ENCODE measurements around the gene XBP1. TPM values are rescaled to one million over a fixed set of nuclear protein-coding genes. Genes with fewer than 3 reads are reported as not detected.

The XBP1 gene
- total and polyA plus RNA-seq, 2 of the 4 experiments (the other 2 are of a cell fraction) = 95.0 to 223 TPM

GRCh38 chr22:28759861-28760560 is 40.4 kb downstream of the XBP1 start:
- Histone ChIP-seq H3K9me1 (ENCODE audit: insufficient read depth, low read length) (no peaks in the 10 kb centered on the region; the same call in none of the 2 replicates), H4K91ac (ENCODE audit: insufficient read depth, low read depth, low read length) (no peak overlapping the region), H3K23ac (ENCODE audit: low read depth, low read length) (no peak overlapping the region), H2AFZ (replicated peaks; ENCODE audit: low read length, poor library complexity) (no peak overlapping the region), H3K36me3 (ENCODE audit: control insufficient read depth, insufficient read depth, low read length) (no peaks in the 10 kb centered on the region), H3K4me2 (ENCODE audit: low read depth, low read length) (peak overlapping the region; percentile 41; the same call in 1 of the 2 replicates), H2BK120ac (ENCODE audit: low read depth, low read length) (no peak overlapping the region), H3K4me1 (ENCODE audit: control insufficient read depth, insufficient read depth, low read length) (peaks cover 5% of the 10 kb centered on the region), H2AK5ac (ENCODE audit: low read depth, low read length) (no peak overlapping the region), H3K18ac (ENCODE audit: low read depth, low read length) (peak overlapping the region; percentile 29; the same call in 1 of the 2 replicates), H4K20me1 (ENCODE audit: insufficient read depth, low read length) (no peaks in the 10 kb centered on the region), H3K56ac (ENCODE audit: extremely low read depth, insufficient read depth, low read length) (0 out of 2 replicates have a peak overlapping the region, but pooled peaks have one; percentile 34), H3K14ac (replicated peaks; ENCODE audit: low read depth, low read length) (no peak overlapping the region), H2BK20ac (ENCODE audit: low read depth, low read length) (no peak overlapping the region), H4K8ac (ENCODE audit: low read depth in 2 of 2, low read length in 2 of 2) (no peak overlapping the region), H3K27ac (ENCODE audit: insufficient read depth, low read length) (peak overlapping the region; percentile 22; the same call in 1 of the 2 replicates), H3K9ac (ENCODE audit: low read depth, low read length) (no peak overlapping the region; the same call in 1 of the 2 replicates), H4K5ac (ENCODE audit: low read depth, low read length) (peak overlapping the region; percentile 29; the same call in 1 of the 2 replicates), H2AK9ac (replicated peaks; ENCODE audit: low read depth, low read length, poor library complexity) (no peak overlapping the region), H2BK15ac (ENCODE audit: low read depth, low read length) (0 out of 3 replicates have a peak overlapping the region, but pooled peaks have one; percentile 13), H2BK5ac (ENCODE audit: low read depth, low read length, poor library complexity, severe bottlenecking) (no peak overlapping the region), H3K79me1 (ENCODE audit: low read depth in 1 of 2, low read length in 2 of 2) (no peaks in the 10 kb centered on the region), H3K27me3 (ENCODE audit: control insufficient read depth, insufficient read depth, low read length) (no peaks in the 10 kb centered on the region), H3K9me3 (ENCODE audit: control insufficient read depth, insufficient read depth, low read length) (no peaks in the 10 kb centered on the region), H3K4ac (ENCODE audit: low read depth, low read length) (no peak overlapping the region), H3K4me3 (ENCODE audit: insufficient read depth, low read depth, low read length) (no peak overlapping the region)
- CTCF ChIA-PET = interaction anchor here (0.6 kb wide), 1 partner anchor 12 kb away, joined by 3 read pairs; no protein-coding TSS in a partner anchor
- no TSS peak for BruUV-seq (replicated peaks)
- dilution Hi-C loops (cut with HindIII; ENCODE audit: low sequenced_read_pairs, unreplicated experiment) (no loop called here), in situ Hi-C loops (cut with MboI; ENCODE audit: low sequenced_read_pairs) (no loop called here), intact Hi-C loops (cut with micrococcal nuclease) (no loop called here)
- peak; percentile 18 for DNase-seq
- no CpG with 5 or more reads among the region's 3 CpGs for WGBS, 2 experiments (ENCODE audit: extremely low coverage in 2 of 2, insufficient read length in 1 of 2)
- POLR2A ChIA-PET (ENCODE audit: unreplicated experiment) = no interaction called here
- peak; percentile 42 for ATAC-seq (ENCODE audit: low read depth)
- TF ChIP-seq RCOR1 (IDR thresholded peaks at IDR 0.05; ENCODE audit: insufficient replicate concordance, low read length) (no peak), FOS (IDR thresholded peaks at IDR 0.05; ENCODE audit: low read depth, low read length) (no peak), RFX5 (IDR thresholded peaks at IDR 0.05; ENCODE audit: low read depth, low read length) (no peak), POLR2A (IDR thresholded peaks at IDR 0.05; ENCODE audit: low read depth, low read length) (no peak), NFE2L2 (IDR thresholded peaks at IDR 0.05; ENCODE audit: low read depth, low read length) (no peak), MXI1 (IDR thresholded peaks at IDR 0.05; ENCODE audit: borderline replicate concordance, low read depth, low read length) (no peak), MAZ (IDR thresholded peaks at IDR 0.05; ENCODE audit: borderline replicate concordance, low read depth, low read length) (no peak), SMC3 (IDR thresholded peaks at IDR 0.05; ENCODE audit: low read depth, low read length) (no peak), BHLHE40 (IDR thresholded peaks at IDR 0.05; ENCODE audit: low read depth, low read length) (no peak), CHD1 (IDR thresholded peaks at IDR 0.05; ENCODE audit: low read depth, low read length) (no peak), CEBPB (IDR thresholded peaks at IDR 0.05; ENCODE audit: low read depth, low read length) (no peak), MAFK (IDR thresholded peaks at IDR 0.05; ENCODE audit: low read depth, low read length) (no peak), CTCF (conservative IDR thresholded peaks at IDR 0.05; ENCODE audit: low read depth, low read length) (no peak)
- TF ChIP-seq, protein P1, sequence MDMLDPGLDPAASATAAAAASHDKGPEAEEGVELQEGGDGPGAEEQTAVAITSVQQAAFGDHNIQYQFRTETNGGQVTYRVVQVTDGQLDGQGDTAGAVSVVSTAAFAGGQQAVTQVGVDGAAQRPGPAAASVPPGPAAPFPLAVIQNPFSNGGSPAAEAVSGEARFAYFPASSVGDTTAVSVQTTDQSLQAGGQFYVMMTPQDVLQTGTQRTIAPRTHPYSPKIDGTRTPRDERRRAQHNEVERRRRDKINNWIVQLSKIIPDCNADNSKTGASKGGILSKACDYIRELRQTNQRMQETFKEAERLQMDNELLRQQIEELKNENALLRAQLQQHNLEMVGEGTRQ (IDR thresholded peaks at IDR 0.05; ENCODE audit: low read depth, low read length) = no peak
- TF ChIP-seq, protein P2, sequence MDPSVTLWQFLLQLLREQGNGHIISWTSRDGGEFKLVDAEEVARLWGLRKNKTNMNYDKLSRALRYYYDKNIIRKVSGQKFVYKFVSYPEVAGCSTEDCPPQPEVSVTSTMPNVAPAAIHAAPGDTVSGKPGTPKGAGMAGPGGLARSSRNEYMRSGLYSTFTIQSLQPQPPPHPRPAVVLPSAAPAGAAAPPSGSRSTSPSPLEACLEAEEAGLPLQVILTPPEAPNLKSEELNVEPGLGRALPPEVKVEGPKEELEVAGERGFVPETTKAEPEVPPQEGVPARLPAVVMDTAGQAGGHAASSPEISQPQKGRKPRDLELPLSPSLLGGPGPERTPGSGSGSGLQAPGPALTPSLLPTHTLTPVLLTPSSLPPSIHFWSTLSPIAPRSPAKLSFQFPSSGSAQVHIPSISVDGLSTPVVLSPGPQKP (IDR thresholded peaks at IDR 0.05; ENCODE audit: borderline replicate concordance, low read depth, low read length) = no peak
